SK-N-SH (cell line): ENCODE measurements around the gene GNAI1. TPM values are rescaled to one million over a fixed set of nuclear protein-coding genes. Genes with fewer than 3 reads are reported as not detected.

ENCODE experiments used
- CTCF ChIA-PET: fragments of 300-600, 350-600 bp; formaldehyde crosslinking; extraction: SDS; loops from one replicate; lab custom pipeline; 2021; lab: Yijun Ruan, JAX
- POLR2A ChIA-PET: fragments of 350-600 bp; sonication (Branson Sonifier 250); formaldehyde crosslinking; extraction: SDS; loops from one replicate; lab custom pipeline; 2020; ENCODE audit warnings: antibody characterized with exemption, inconsistent platforms; lab: Yijun Ruan, JAX
- DNase-seq: peaks from one replicate; pipeline ENCODE4 v3.0.0; 2012
- H2AFZ ChIP-seq: fragments of 200-600 bp; sonication (generic); 2 replicates; pipeline ENCODE4 v1.8.1; 2016; ENCODE audit warnings: antibody characterized with exemption, mild to moderate bottlenecking, low read depth
- H3F3A ChIP-seq: fragments of 200-600 bp; sonication (generic); replicated peaks from 2 replicates; pipeline ENCODE3; 2016; ENCODE audit warnings: antibody characterized with exemption, mild to moderate bottlenecking; ENCODE audit not compliant: insufficient read depth
- H3K27ac ChIP-seq, 2 experiments: fragments of 200-500 bp in 1 of 2; fragments of 200-600 bp in 1 of 2; sonication (Bioruptor generic) in 1 of 2; sonication (generic), shearing (Covaris generic) in 1 of 2; 2 replicates each; pipeline versions ENCODE4 v1.5.1 to v1.6.1; 2014 to 2016; ENCODE audit warnings: low read depth in 2 of 2, inconsistent platforms in 1 of 2, low read length in 1 of 2, mild to moderate bottlenecking in 1 of 2, mixed read lengths in 1 of 2
- H3K27me3 ChIP-seq: fragments of 200-600 bp; sonication (generic), shearing (Covaris generic); 2 replicates; pipeline ENCODE4 v1.6.1; 2016; ENCODE audit warnings: mixed run types; ENCODE audit not compliant: insufficient read depth
- H3K36me3 ChIP-seq, 2 experiments: fragments of 200-500 bp in 1 of 2; fragments of 200-600 bp in 1 of 2; sonication (Bioruptor generic) in 1 of 2; sonication (generic) in 1 of 2; replicated peaks in 1 of 2; 2 replicates each; pipeline versions ENCODE3 to v1.5.1; 2014 to 2016; ENCODE audit warnings: low read length in 1 of 2, mild to moderate bottlenecking in 1 of 2; ENCODE audit not compliant: insufficient read depth in 2 of 2, control insufficient read depth in 1 of 2
- H3K4me1 ChIP-seq, 2 experiments: fragments of 200-500 bp in 1 of 2; fragments of 200-600 bp in 1 of 2; sonication (Bioruptor generic) in 1 of 2; sonication (generic), shearing (Covaris generic) in 1 of 2; 2 replicates each; pipeline versions ENCODE4 v1.5.1 to v1.6.1; 2014 to 2016; ENCODE audit warnings: low read depth in 1 of 2, low read length in 1 of 2, mixed run types in 1 of 2; ENCODE audit not compliant: insufficient read depth in 2 of 2, control insufficient read depth in 1 of 2
- H3K4me2 ChIP-seq: fragments of 200-600 bp; sonication (generic), shearing (Covaris generic); 2 replicates; pipeline ENCODE4 v1.6.1; 2017; ENCODE audit warnings: mixed run types
- H3K4me3 ChIP-seq, 2 experiments: fragments of 200-500 bp in 1 of 2; fragments of 200-600 bp in 1 of 2; sonication (Bioruptor generic) in 1 of 2; sonication (generic), shearing (Covaris generic) in 1 of 2; 2 replicates each; pipeline versions ENCODE4 v1.5.1 to v1.8.1; 2014 to 2016; ENCODE audit warnings: low read depth in 2 of 2, inconsistent platforms in 1 of 2, low read length in 1 of 2, mild to moderate bottlenecking in 1 of 2, mixed read lengths in 1 of 2, moderate library complexity in 1 of 2
- H3K79me2 ChIP-seq: fragments of 200-600 bp; sonication (generic); 2 replicates; pipeline ENCODE4 v1.8.1; 2017; ENCODE audit warnings: mild to moderate bottlenecking; ENCODE audit not compliant: insufficient read depth
- H3K9ac ChIP-seq: fragments of 200-600 bp; sonication (generic); 2 replicates; pipeline ENCODE4 v1.6.1; 2017; ENCODE audit warnings: mixed run types
- H3K9me2 ChIP-seq: fragments of 200-600 bp; sonication (generic); 2 replicates; pipeline ENCODE4 v1.6.1; 2017; ENCODE audit warnings: mixed run types
- H3K9me3 ChIP-seq: fragments of 200-600 bp; sonication (generic); 2 replicates; pipeline ENCODE4 v1.6.1; 2017; ENCODE audit warnings: mixed run types, mild to moderate bottlenecking, moderate library complexity
- H4K20me1 ChIP-seq: fragments of 200-600 bp; sonication (generic); 2 replicates; pipeline ENCODE4 v1.6.1; 2017; ENCODE audit warnings: mild to moderate bottlenecking, mixed run types; ENCODE audit not compliant: insufficient read depth
- ELF1 ChIP-seq: IDR thresholded peaks from 2 replicates; pipeline ENCODE4 v1.4.0; 2012
- EP300 ChIP-seq, 2 experiments: IDR thresholded peaks; 2 replicates each; pipeline versions ENCODE4 v1.4.0 to v1.6.1; 2012; ENCODE audit warnings: borderline replicate concordance in 1 of 2, low read depth in 1 of 2, low read length in 1 of 2
- FOXJ3 ChIP-seq: sonication (generic); formaldehyde crosslinking; IDR thresholded peaks from 2 replicates; pipeline ENCODE4 v1.5.1; 2020; ENCODE audit warnings: mild to moderate bottlenecking, missing genetic modification reagents
- GABPA ChIP-seq: IDR thresholded peaks from 2 replicates; pipeline ENCODE4 v1.4.0; 2012; ENCODE audit warnings: low read depth, mild to moderate bottlenecking
- MEF2A ChIP-seq: IDR thresholded peaks from 2 replicates; pipeline ENCODE4 v1.4.0; 2012; ENCODE audit warnings: low read depth, borderline replicate concordance
- NRF1 ChIP-seq: IDR thresholded peaks from 2 replicates; pipeline ENCODE4 v1.6.1; 2012; ENCODE audit warnings: low read depth, mild to moderate bottlenecking, low read length
- POLR2AphosphoS5 ChIP-seq: IDR thresholded peaks from 2 replicates; pipeline ENCODE4 v1.6.1; 2012; ENCODE audit warnings: low read depth, low read length
- RAD21 ChIP-seq: IDR thresholded peaks from 2 replicates; pipeline ENCODE4 v1.6.1; 2012; ENCODE audit warnings: mild to moderate bottlenecking, low read length
- RFX5 ChIP-seq: IDR thresholded peaks from 2 replicates; pipeline ENCODE4 v1.6.1; 2012; ENCODE audit warnings: mild to moderate bottlenecking, improper control_type of control experiment, low read length
- RXRA ChIP-seq: IDR thresholded peaks from 2 replicates; pipeline ENCODE4 v1.4.0; 2012; ENCODE audit warnings: low read depth, mild to moderate bottlenecking, borderline replicate concordance
- SIN3A ChIP-seq: IDR thresholded peaks from 2 replicates; pipeline ENCODE4 v1.6.1; 2012; ENCODE audit warnings: low read depth, mild to moderate bottlenecking, low read length, moderate library complexity, borderline replicate concordance
- SMC3 ChIP-seq: IDR thresholded peaks from 2 replicates; pipeline ENCODE4 v1.6.1; 2012; ENCODE audit warnings: low read depth, low read length, improper control_type of control experiment
- TAF1 ChIP-seq: IDR thresholded peaks from 2 replicates; pipeline ENCODE4 v1.6.1; 2012; ENCODE audit warnings: low read depth, mild to moderate bottlenecking, low read length, moderate library complexity, borderline replicate concordance
- TCF12 ChIP-seq: IDR thresholded peaks from 2 replicates; pipeline ENCODE4 v1.4.0; 2012
- TEAD4 ChIP-seq: IDR thresholded peaks from 2 replicates; pipeline ENCODE4 v1.4.0; 2012; ENCODE audit warnings: mild to moderate bottlenecking, borderline replicate concordance; ENCODE audit not compliant: insufficient read depth
- YY1 ChIP-seq: IDR thresholded peaks from 2 replicates; pipeline ENCODE4 v1.4.0; 2012; ENCODE audit warnings: low read depth, mild to moderate bottlenecking
- WGBS: methylation state at CpG from one replicate; pipeline ENCODE4 v1.1.6; 2017; ENCODE audit warnings: low lambda C conversion rate; 5-methylcytosine and 5-hydroxymethylcytosine counted together
- polyA plus RNA-seq, 3 experiments: library from polyadenylated mRNA; depleted of rRNA; stranded (reverse); fragments of >200 nt; gene quantifications; 2 replicates each; pipeline ENCODE4 v1.2.3, GENCODE V29; 2012
- TF ChIP-seq, protein P1 (sequence below): fragments of 200-600 bp; sonication (generic); IDR thresholded peaks from 2 replicates; pipeline ENCODE4 v1.6.1; 2017; ENCODE audit warnings: antibody characterized with exemption, mild to moderate bottlenecking, moderate library complexity
- TF ChIP-seq, protein P2 (sequence below): fragments of 150-350 bp; IDR thresholded peaks from 2 replicates; pipeline ENCODE4 v1.6.1; 2017; ENCODE audit warnings: antibody characterized with exemption, low read length, low read depth, borderline replicate concordance

The GNAI1 gene
- polyA plus RNA-seq, 1 of the 3 experiments (the other 2 are of a cell fraction), result 69.1 TPM

DNA sequence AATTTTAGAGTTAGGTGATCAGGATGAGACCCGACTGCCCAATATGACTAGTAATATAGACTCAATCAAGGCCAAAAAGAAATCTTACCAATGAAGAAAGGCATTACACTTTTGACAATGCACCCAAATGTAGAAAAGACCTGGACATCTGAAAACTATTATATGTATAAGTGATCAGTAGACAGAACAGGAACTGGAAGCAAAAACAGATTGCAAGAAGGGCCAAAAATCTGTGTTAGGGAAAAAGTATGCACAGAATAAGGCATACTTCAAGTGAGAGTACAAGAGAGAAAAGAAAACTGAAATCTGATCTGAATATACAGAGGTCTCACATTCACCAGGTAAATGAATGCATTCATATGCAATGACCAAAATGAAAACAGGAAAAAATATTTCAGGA lies 107.0 kb downstream of the GNAI1 start:
- Histone ChIP-seq H4K20me1 (no peaks in the 10 kb centered on the region), H3K4me3 (no peak overlapping the region), H3K9me3 (no peaks in the 10 kb centered on the region), H2AFZ (no peak overlapping the region), H3K4me2 (no peak overlapping the region), H3K79me2 (no peaks in the 10 kb centered on the region), H3K9ac (no peak overlapping the region), H3F3A (no peaks in the 10 kb centered on the region), H3K4me1 (peaks cover 0 to 10% of the 10 kb centered on the region in 2 experiments; a peak in 1 of 4 replicates), H3K27ac (no peak overlapping the region; a peak in 1 of 4 replicates), H3K9me2 (no peaks in the 10 kb centered on the region), H3K27me3 (no peaks in the 10 kb centered on the region), H3K36me3 (no peaks in the 10 kb centered on the region)
- WGBS, result 98% methylated on average over 1 of the region's 1 CpG
- CTCF ChIA-PET, result no interaction called here
- POLR2A ChIA-PET, result no interaction called here
- TF ChIP-seq, protein P1, sequence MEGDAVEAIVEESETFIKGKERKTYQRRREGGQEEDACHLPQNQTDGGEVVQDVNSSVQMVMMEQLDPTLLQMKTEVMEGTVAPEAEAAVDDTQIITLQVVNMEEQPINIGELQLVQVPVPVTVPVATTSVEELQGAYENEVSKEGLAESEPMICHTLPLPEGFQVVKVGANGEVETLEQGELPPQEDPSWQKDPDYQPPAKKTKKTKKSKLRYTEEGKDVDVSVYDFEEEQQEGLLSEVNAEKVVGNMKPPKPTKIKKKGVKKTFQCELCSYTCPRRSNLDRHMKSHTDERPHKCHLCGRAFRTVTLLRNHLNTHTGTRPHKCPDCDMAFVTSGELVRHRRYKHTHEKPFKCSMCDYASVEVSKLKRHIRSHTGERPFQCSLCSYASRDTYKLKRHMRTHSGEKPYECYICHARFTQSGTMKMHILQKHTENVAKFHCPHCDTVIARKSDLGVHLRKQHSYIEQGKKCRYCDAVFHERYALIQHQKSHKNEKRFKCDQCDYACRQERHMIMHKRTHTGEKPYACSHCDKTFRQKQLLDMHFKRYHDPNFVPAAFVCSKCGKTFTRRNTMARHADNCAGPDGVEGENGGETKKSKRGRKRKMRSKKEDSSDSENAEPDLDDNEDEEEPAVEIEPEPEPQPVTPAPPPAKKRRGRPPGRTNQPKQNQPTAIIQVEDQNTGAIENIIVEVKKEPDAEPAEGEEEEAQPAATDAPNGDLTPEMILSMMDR, result no peak
- TF ChIP-seq YY1, result no peak
- TF ChIP-seq GABPA, result no peak
- TF ChIP-seq TCF12, result no peak
- TF ChIP-seq SIN3A, result no peak
- TF ChIP-seq TEAD4, result no peak
- no peak for TF ChIP-seq SMC3
- no peak for TF ChIP-seq EP300 (IDR thresholded peaks at IDR 0.05; ENCODE audit: borderline replicate concordance in 1 of 2, low read depth in 1 of 2, low read length in 1 of 2)
- TF ChIP-seq ELF1, result no peak
- no peak for TF ChIP-seq NRF1
- TF ChIP-seq, protein P2, sequence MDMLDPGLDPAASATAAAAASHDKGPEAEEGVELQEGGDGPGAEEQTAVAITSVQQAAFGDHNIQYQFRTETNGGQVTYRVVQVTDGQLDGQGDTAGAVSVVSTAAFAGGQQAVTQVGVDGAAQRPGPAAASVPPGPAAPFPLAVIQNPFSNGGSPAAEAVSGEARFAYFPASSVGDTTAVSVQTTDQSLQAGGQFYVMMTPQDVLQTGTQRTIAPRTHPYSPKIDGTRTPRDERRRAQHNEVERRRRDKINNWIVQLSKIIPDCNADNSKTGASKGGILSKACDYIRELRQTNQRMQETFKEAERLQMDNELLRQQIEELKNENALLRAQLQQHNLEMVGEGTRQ, result no peak
- TF ChIP-seq POLR2AphosphoS5, result no peak
- DNase-seq, result no peak

DNA sequence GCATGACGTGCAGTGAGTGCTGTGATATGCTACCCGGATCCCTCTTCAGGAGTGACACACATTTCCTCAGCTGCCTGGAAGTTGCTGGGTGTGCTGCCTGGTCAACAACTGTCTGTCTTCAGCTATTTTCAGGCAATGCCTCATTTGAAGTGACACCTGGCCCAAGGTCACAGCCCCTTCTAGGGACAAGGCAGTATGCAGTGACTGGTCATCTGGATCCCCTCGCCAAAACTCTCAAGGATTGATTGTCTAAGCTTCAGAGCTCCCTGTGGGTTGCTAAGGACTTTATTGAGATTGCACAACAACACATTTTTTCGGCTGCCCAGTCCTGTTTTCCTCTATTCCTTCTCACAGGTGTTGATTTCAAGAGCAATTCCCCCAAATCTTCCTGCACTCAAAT lies 108.8 kb downstream of the GNAI1 start:
- H3K27ac ChIP-seq, result no peak overlapping the region
- H3K4me2 ChIP-seq, result no peak overlapping the region
- no peak overlapping the region for H2AFZ ChIP-seq
- no peak for TF ChIP-seq RXRA
- TF ChIP-seq TCF12, result no peak
- TF ChIP-seq ELF1, result no peak
- TF ChIP-seq RFX5, result no peak
- TF ChIP-seq, protein P2, result no peak
- TF ChIP-seq FOXJ3, result no peak
- TF ChIP-seq EP300 (IDR thresholded peaks at IDR 0.05; ENCODE audit: borderline replicate concordance in 1 of 2, low read depth in 1 of 2, low read length in 1 of 2), result no peak
- TF ChIP-seq RAD21, result no peak
- TF ChIP-seq MEF2A, result no peak
- no peak for TF ChIP-seq TAF1
- TF ChIP-seq, protein P1, result no peak
- no peaks in the 10 kb centered on the region for H3K36me3 ChIP-seq
- no peaks in the 10 kb centered on the region for H3K79me2 ChIP-seq
- H4K20me1 ChIP-seq, result no peaks in the 10 kb centered on the region
- no peaks in the 10 kb centered on the region for H3K27me3 ChIP-seq
- ChIA-PET CTCF (no interaction called here), POLR2A (no interaction called here)
- DNase-seq, result no peak
- no peaks in the 10 kb centered on the region for H3K9me2 ChIP-seq
- H3K4me3 ChIP-seq, result no peak overlapping the region
- H3K9me3 ChIP-seq, result no peaks in the 10 kb centered on the region
- H3K4me1 ChIP-seq, result peaks cover 0 to 10% of the 10 kb centered on the region in 2 experiments; a peak in 1 of 4 replicates
- WGBS, result 78% methylated on average over 4 of the region's 4 CpGs
- no peak overlapping the region for H3K9ac ChIP-seq
- no peaks in the 10 kb centered on the region for H3F3A ChIP-seq
